ENCODE results near the gene PPP6R3.

Gene PPP6R3, protein sequence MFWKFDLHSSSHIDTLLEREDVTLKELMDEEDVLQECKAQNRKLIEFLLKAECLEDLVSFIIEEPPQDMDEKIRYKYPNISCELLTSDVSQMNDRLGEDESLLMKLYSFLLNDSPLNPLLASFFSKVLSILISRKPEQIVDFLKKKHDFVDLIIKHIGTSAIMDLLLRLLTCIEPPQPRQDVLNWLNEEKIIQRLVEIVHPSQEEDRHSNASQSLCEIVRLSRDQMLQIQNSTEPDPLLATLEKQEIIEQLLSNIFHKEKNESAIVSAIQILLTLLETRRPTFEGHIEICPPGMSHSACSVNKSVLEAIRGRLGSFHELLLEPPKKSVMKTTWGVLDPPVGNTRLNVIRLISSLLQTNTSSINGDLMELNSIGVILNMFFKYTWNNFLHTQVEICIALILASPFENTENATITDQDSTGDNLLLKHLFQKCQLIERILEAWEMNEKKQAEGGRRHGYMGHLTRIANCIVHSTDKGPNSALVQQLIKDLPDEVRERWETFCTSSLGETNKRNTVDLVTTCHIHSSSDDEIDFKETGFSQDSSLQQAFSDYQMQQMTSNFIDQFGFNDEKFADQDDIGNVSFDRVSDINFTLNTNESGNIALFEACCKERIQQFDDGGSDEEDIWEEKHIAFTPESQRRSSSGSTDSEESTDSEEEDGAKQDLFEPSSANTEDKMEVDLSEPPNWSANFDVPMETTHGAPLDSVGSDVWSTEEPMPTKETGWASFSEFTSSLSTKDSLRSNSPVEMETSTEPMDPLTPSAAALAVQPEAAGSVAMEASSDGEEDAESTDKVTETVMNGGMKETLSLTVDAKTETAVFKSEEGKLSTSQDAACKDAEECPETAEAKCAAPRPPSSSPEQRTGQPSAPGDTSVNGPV

GRCh38 chr11:68460741-68461574 is at the start of gene PPP6R3:
TSS of gene PPP6R3 (plus strand) at chr11:68460752. CDS start at chr11:68537665, 76,913 bp downstream.
- DNase-seq (ENCODE audit: low read depth in 2 of 2): no peak

GRCh38 chr11:68411501-68411991 is 49.0 kb upstream of the PPP6R3 start:
- no peak for DNase-seq (ENCODE audit: low read depth in 2 of 2)

GRCh38 chr11:68412593-68413475 is 47.7 kb upstream of the PPP6R3 start:
- DNase-seq (ENCODE audit: low read depth in 2 of 2): no peak

GRCh38 chr11:68413591-68413999 is 47.0 kb upstream of the PPP6R3 start:
- DNase-seq (ENCODE audit: low read depth in 2 of 2): no peak

- no peak for DNase-seq (ENCODE audit: low read depth in 2 of 2)
These were observed 45.9 kb upstream of the PPP6R3 start for GRCh38 chr11:68414496-68415221.

- DNase-seq (ENCODE audit: low read depth in 2 of 2): no peak
These were observed 44.4 kb upstream of the PPP6R3 start for GRCh38 chr11:68416070-68416578.

- DNase-seq (ENCODE audit: low read depth in 2 of 2): no peak
These were observed 41.9 kb upstream of the PPP6R3 start for GRCh38 chr11:68418648-68419047.

DNA sequence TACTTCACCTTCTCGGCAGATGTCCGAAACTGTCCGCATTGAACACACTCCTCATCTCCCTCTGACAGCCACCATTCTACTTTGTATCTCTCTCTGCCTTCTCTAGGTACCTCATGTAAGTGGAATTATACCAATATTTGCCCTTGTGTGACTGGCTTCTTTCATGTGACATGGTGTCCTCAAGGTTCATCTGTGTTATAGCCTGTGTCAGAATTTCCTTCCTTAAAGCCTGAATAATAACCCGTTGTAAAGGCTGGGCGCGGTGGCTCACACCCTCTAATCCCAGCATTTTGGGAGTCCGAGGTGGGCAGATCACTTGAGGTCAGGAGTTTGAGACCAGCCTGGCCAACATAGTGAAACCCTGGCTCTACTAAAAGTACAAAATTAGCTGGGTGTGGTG is 40.4 kb upstream of the PPP6R3 start:
- DNase-seq (ENCODE audit: low read depth in 2 of 2): no peak

DNA sequence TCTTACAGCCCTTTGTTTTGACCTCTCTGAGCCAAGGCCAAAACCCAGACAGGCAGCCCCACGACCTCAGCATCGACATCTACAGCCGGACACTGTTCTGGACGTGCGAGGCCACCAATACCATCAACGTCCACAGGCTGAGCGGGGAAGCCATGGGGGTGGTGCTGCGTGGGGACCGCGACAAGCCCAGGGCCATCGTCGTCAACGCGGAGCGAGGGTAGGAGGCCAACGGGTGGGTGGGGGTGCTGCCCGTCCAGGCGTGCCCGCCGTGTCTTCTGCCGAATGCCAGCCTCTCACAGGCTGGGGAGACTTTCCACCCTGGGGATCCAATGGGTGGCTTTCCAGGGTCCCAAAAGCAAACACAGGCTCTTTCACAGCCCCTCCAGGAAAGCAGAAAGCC is 37.1 kb upstream of the PPP6R3 start:
- no peak for DNase-seq (ENCODE audit: low read depth in 2 of 2)

DNA sequence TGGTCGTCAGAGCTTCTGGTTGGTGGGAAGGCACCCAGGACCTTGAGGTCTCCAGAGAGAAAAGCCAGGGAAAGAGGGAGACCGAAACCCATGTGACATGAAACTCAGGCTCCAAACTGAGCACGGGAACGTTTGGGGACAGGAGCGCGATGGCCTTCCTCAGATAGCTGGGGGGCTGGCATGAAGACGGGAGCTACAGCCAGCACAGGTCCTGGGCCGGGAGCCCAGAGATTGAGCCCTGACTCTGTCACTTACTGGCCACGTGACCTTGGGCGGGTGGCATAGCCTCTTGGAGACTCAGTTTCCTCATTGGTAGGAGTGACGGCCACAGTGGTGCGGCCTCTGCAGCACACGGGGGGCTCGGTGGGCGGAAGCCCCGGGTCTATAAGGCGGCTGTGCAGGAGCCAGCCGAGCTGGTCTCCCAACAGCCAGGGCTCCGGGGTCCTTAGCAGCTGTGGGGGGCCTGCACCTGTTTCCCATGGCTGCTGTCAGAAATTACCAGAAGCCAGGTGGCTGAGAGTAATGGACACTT is 36.4 kb upstream of the PPP6R3 start:
- DNase-seq (ENCODE audit: low read depth in 2 of 2): no peak

- DNase-seq (ENCODE audit: low read depth in 2 of 2): no peak
These were observed 35.3 kb upstream of the PPP6R3 start for GRCh38 chr11:68424981-68425865.

GRCh38 chr11:68425866-68426380 is 34.6 kb upstream of the PPP6R3 start:
- no peak for DNase-seq (ENCODE audit: low read depth in 2 of 2)

GRCh38 chr11:68429661-68430060 is 30.9 kb upstream of the PPP6R3 start:
- no peak for DNase-seq (ENCODE audit: low read depth in 2 of 2)

GRCh38 chr11:68430384-68430783 is 30.2 kb upstream of the PPP6R3 start:
- no peak for DNase-seq (ENCODE audit: low read depth in 2 of 2)

DNA sequence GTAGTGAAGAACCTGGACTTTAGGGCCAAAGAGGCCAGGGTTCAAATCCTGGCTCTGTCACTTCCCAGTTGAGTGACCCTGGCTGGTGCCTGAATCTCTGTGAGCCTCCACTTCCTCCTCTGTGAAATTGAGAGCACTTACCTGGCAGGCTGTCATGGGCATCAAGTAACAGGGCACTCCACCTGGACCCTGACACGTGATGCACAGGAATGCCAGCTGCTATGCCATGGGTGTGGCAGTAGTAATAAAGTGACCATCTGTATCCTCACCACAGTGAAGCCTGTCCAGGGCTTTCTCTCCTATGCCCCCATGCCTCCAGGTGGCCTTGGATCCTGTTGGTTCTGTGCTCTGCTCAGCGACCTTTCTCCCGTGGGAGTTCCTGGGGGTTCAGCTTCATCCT is 29.8 kb upstream of the PPP6R3 start:
- DNase-seq (ENCODE audit: low read depth in 2 of 2): no peak

GRCh38 chr11:68431984-68432645 is 28.4 kb upstream of the PPP6R3 start:
- DNase-seq (ENCODE audit: low read depth in 2 of 2): no peak

DNA sequence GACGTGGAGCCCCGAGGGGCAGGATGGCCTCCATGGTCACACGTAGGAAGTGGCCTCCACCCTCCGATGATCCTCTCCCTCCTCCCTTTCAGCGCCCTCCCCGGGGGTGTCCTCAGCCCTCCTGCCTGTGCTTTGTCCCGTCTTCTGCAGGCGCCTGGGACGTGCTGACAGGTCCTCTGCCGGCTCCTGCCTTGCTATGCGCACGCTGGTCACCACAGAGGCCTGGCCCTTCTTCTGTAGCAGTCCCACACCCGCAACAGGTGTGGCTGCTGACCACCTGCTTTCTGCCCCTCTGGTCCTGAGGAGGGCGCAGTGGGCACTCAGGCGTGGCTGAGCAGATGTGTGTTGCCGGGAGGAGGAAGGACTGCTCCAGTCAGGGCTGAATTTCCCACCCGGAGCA is 27.7 kb upstream of the PPP6R3 start:
- DNase-seq (ENCODE audit: low read depth in 2 of 2): no peak

GRCh38 chr11:68433541-68433940 is 27.0 kb upstream of the PPP6R3 start:
- DNase-seq (ENCODE audit: low read depth in 2 of 2): no peak
